Calu3 (cell line): ENCODE results near the gene CACNA1C. TPM values are rescaled to one million over a fixed set of nuclear protein-coding genes. Genes with fewer than 3 reads are reported as not detected.

Experiments
- BruUV-seq: library from RNA; stranded (reverse); fragments of 400-500 nt; replicated peaks from 2 replicates; lab custom pipeline; 2021; lab: Mats Ljungman, UMichigan
- CTCF ChIA-PET: fragments of 300-600 bp; sonication (Branson Sonifier 250); formaldehyde crosslinking; loops from one replicate; lab custom pipeline; 2022; ENCODE audit warnings: antibody characterized with exemption; lab: Charles Lee
- DNase-seq: peaks from one replicate; pipeline ENCODE4 v3.0.0; 2022
- H3K27ac Mint-ChIP-seq: one replicate; pipeline ENCODE4 v1.8.0; 2022; ENCODE audit warnings: mixed read lengths; ENCODE audit not compliant: unreplicated experiment
- H3K27me3 Mint-ChIP-seq: one replicate; pipeline ENCODE4 v1.8.0; 2022; ENCODE audit warnings: mixed read lengths; ENCODE audit not compliant: unreplicated experiment
- H3K36me3 Mint-ChIP-seq: one replicate; pipeline ENCODE4 v1.8.0; 2022; ENCODE audit warnings: mild to moderate bottlenecking, moderate library complexity, mixed read lengths; ENCODE audit not compliant: insufficient read depth, unreplicated experiment
- H3K4me1 Mint-ChIP-seq: one replicate; pipeline ENCODE4 v1.8.0; 2022; ENCODE audit warnings: mild to moderate bottlenecking, low read depth, mixed read lengths; ENCODE audit not compliant: unreplicated experiment
- H3K4me3 Mint-ChIP-seq: one replicate; pipeline ENCODE4 v1.8.0; 2022; ENCODE audit warnings: mild to moderate bottlenecking, low read depth, moderate library complexity, mixed read lengths; ENCODE audit not compliant: unreplicated experiment
- H3K9me3 Mint-ChIP-seq: one replicate; pipeline ENCODE4 v1.8.0; 2022; ENCODE audit warnings: low read depth, mixed read lengths; ENCODE audit not compliant: unreplicated experiment
- intact Hi-C: fragments of 100-400 bp; cut with micrococcal nuclease; formaldehyde crosslinking; loops from one replicate; pipeline ENCODE4 v1.10.0; 2022; ENCODE audit not compliant: unreplicated experiment
- total RNA-seq: library from RNA; stranded (reverse); gene quantifications from 2 replicates; pipeline ENCODE4 v1.2.3, GENCODE V29; 2022
- TF ChIP-seq, protein P1 (sequence below): fragments of 200-600 bp; IDR thresholded peaks from one replicate; pipeline ENCODE4 v1.8.0; 2022; ENCODE audit warnings: antibody characterized with exemption; ENCODE audit not compliant: unreplicated experiment

CACNA1C gene
- total RNA-seq, 1 experiment from 2014 or later: not detected

- Mint-ChIP-seq H3K36me3 (no peaks in the 10 kb centered on the region), H3K27me3 (peaks cover 77% of the 10 kb centered on the region), H3K27ac (no peak overlapping the region), H3K4me1 (no peaks in the 10 kb centered on the region), H3K9me3 (no peaks in the 10 kb centered on the region), H3K4me3 (no peak overlapping the region)
- BruUV-seq: no TSS peak
- intact Hi-C loops: no loop called here
- CTCF ChIA-PET: no interaction called here
- no peak for DNase-seq
- TF ChIP-seq, protein P1, sequence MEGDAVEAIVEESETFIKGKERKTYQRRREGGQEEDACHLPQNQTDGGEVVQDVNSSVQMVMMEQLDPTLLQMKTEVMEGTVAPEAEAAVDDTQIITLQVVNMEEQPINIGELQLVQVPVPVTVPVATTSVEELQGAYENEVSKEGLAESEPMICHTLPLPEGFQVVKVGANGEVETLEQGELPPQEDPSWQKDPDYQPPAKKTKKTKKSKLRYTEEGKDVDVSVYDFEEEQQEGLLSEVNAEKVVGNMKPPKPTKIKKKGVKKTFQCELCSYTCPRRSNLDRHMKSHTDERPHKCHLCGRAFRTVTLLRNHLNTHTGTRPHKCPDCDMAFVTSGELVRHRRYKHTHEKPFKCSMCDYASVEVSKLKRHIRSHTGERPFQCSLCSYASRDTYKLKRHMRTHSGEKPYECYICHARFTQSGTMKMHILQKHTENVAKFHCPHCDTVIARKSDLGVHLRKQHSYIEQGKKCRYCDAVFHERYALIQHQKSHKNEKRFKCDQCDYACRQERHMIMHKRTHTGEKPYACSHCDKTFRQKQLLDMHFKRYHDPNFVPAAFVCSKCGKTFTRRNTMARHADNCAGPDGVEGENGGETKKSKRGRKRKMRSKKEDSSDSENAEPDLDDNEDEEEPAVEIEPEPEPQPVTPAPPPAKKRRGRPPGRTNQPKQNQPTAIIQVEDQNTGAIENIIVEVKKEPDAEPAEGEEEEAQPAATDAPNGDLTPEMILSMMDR: no peak
Measured at GRCh38 chr12:2247120-2247519, 194.3 kb downstream of the CACNA1C start.

GRCh38 chr12:2247596-2247995, 194.8 kb downstream of the CACNA1C start:
- DNase-seq: no peak
- BruUV-seq: no TSS peak
- TF ChIP-seq, protein P1: no peak
- no peaks in the 10 kb centered on the region for H3K4me1 Mint-ChIP-seq
- intact Hi-C loops: no loop called here
- no peak overlapping the region for H3K27ac Mint-ChIP-seq
- CTCF ChIA-PET: no interaction called here
- no peaks in the 10 kb centered on the region for H3K36me3 Mint-ChIP-seq
- H3K27me3 Mint-ChIP-seq: peaks cover 77% of the 10 kb centered on the region
- H3K4me3 Mint-ChIP-seq: no peak overlapping the region
- no peaks in the 10 kb centered on the region for H3K9me3 Mint-ChIP-seq

- CTCF ChIA-PET: no interaction called here
- H3K27ac Mint-ChIP-seq: no peak overlapping the region
- no TSS peak for BruUV-seq
- H3K4me3 Mint-ChIP-seq: no peak overlapping the region
- no peak for DNase-seq
- TF ChIP-seq, protein P1: no peak
- no peaks in the 10 kb centered on the region for H3K4me1 Mint-ChIP-seq
- intact Hi-C loops: no loop called here
- H3K36me3 Mint-ChIP-seq: no peaks in the 10 kb centered on the region
- no peaks in the 10 kb centered on the region for H3K9me3 Mint-ChIP-seq
- peaks cover 77% of the 10 kb centered on the region for H3K27me3 Mint-ChIP-seq
Measured at GRCh38 chr12:2248087-2248900, 195.5 kb downstream of the CACNA1C start.

DNA sequence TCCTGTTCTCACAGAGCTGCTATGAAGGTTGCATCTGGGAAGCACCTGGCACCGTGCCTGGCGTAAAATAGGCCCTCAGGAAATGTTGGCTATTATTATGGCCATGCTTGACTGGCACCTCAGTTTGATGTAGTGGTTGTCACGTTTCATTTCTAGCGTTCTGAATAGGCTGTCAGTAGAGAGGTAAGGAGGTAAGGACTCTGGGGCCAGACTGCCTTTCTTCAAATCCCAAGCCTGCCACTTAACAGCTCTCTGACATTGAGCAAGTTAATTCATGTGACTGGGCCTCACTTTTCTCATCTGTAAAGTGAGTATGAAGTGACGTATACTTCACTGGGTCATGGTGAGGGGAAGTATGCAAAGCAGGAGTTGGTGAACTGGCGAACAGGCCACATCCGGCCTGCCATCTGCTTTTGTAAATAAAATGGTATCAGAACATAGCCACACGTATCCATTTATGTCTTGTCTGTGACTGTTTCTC, 196.2 kb downstream of the CACNA1C start:
- DNase-seq: no peak
- TF ChIP-seq, protein P1: no peak
- Mint-ChIP-seq H3K9me3 (no peaks in the 10 kb centered on the region), H3K4me3 (no peak overlapping the region), H3K27ac (no peak overlapping the region), H3K36me3 (no peaks in the 10 kb centered on the region), H3K27me3 (peaks cover 77% of the 10 kb centered on the region), H3K4me1 (no peaks in the 10 kb centered on the region)
- intact Hi-C loops: no loop called here
- BruUV-seq: no TSS peak
- CTCF ChIA-PET: no interaction called here
